ENCODE results near the gene CCNG1.
"Not testable (repeated sequence)": the region's sequence is repeated elsewhere in the genome, so short reads cannot be mapped to it uniquely, and the experiment has no call there.

DNA sequence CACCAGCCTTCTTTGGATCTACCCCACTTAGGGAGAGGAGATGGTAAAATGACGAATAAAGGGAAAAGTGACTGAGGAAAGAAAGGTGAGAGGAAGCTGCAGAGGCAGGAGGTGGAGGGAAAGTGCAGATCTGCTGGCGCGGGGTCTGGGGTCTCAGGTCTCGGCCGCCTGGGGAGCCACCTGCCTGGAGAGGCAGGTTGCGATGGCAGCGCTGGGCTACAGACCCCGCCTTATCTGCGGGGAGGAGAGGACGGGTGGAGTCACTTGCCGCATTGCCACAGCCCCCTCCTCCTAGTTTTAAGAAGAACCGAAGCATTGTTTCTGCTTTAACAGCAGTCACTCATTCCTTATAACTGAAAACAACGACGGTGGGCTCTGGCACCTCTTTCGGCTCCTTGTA is 21.7 kb upstream of the CCNG1 start:
- TF ChIP-seq CTCF (IDR thresholded peaks at IDR 0.05; ENCODE audit: insufficient read depth, low read depth, low read length); EZH2 (IDR thresholded peaks at IDR 0.05; ENCODE audit: insufficient read depth, low read length): not testable (repeated sequence)

All from astrocyte (in vitro differentiated cells and primary cell).